HEK293 (cell line): Measurements from ENCODE around the gene MT1A.

Source experiments
- ELK4 ChIP-seq: IDR thresholded peaks from 2 replicates; pipeline ENCODE4 v1.6.1; 2011; ENCODE audit warnings: mild to moderate bottlenecking, low read depth, low read length, borderline replicate concordance
- GLI4 ChIP-seq: fragments of 450-650 bp; formaldehyde crosslinking; IDR thresholded peaks from 2 replicates; pipeline ENCODE4 v1.5.1; 2016; ENCODE audit warnings: missing biosample characterization, missing genetic modification characterization
- GLIS2 ChIP-seq: fragments of 450-650 bp; formaldehyde crosslinking; IDR thresholded peaks from 2 replicates; pipeline ENCODE4 v1.5.1; 2016; ENCODE audit warnings: missing biosample characterization, missing genetic modification characterization
- HIC1 ChIP-seq: fragments of 450-650 bp; formaldehyde crosslinking; IDR thresholded peaks from 2 replicates; pipeline ENCODE4 v1.5.1; 2016; ENCODE audit warnings: missing biosample characterization, missing genetic modification characterization
- IKZF3 ChIP-seq: fragments of 450-650 bp; IDR thresholded peaks from 2 replicates; pipeline ENCODE4 v1.5.0; 2018; ENCODE audit warnings: missing biosample characterization, mild to moderate bottlenecking, missing genetic modification characterization, moderate library complexity
- INSM2 ChIP-seq: fragments of 450-650 bp; formaldehyde crosslinking; IDR thresholded peaks from 2 replicates; pipeline ENCODE4 v1.5.1; 2016; ENCODE audit warnings: missing biosample characterization, missing genetic modification characterization
- MYNN ChIP-seq: fragments of 450-650 bp; formaldehyde crosslinking; IDR thresholded peaks from 2 replicates; pipeline ENCODE4 v1.5.1; 2016; ENCODE audit warnings: missing biosample characterization, missing genetic modification characterization, borderline replicate concordance
- PRDM1 ChIP-seq: fragments of 450-650 bp; formaldehyde crosslinking; IDR thresholded peaks from 2 replicates; pipeline ENCODE4; 2016; ENCODE audit warnings: missing biosample characterization, missing genetic modification characterization
- PRDM4 ChIP-seq: fragments of 450-650 bp; formaldehyde crosslinking; IDR thresholded peaks from 2 replicates; pipeline ENCODE4 v1.5.1; 2017; ENCODE audit warnings: missing biosample characterization, missing genetic modification characterization
- SCRT1 ChIP-seq: fragments of 450-650 bp; formaldehyde crosslinking; IDR thresholded peaks from 2 replicates; pipeline ENCODE4 v1.5.1; 2016; ENCODE audit warnings: missing biosample characterization, missing genetic modification characterization, borderline replicate concordance
- SP7 ChIP-seq: fragments of 450-650 bp; formaldehyde crosslinking; IDR thresholded peaks from 2 replicates; pipeline ENCODE4 v1.5.1; 2016; ENCODE audit warnings: missing biosample characterization, missing genetic modification characterization
- ZBTB49 ChIP-seq: fragments of 450-650 bp; formaldehyde crosslinking; IDR thresholded peaks from 2 replicates; pipeline ENCODE4 v1.5.1; 2016; ENCODE audit warnings: missing biosample characterization, missing genetic modification characterization, low read depth
- ZBTB6 ChIP-seq: fragments of 450-650 bp; formaldehyde crosslinking; IDR thresholded peaks from 2 replicates; pipeline ENCODE4 v1.5.1; 2017; ENCODE audit warnings: missing biosample characterization, missing genetic modification characterization
- ZFP41 ChIP-seq: fragments of 450-650 bp; formaldehyde crosslinking; IDR thresholded peaks from 2 replicates; pipeline ENCODE4 v1.5.1; 2016; ENCODE audit warnings: missing biosample characterization, missing genetic modification characterization, borderline replicate concordance
- ZNF112 ChIP-seq: fragments of 450-650 bp; formaldehyde crosslinking; IDR thresholded peaks from 2 replicates; pipeline ENCODE4 v1.5.0; 2017; ENCODE audit warnings: missing biosample characterization, missing genetic modification characterization
- ZNF146 ChIP-seq: fragments of 450-650 bp; formaldehyde crosslinking; IDR thresholded peaks from 2 replicates; pipeline ENCODE4 v1.5.1; 2016; ENCODE audit warnings: missing biosample characterization, missing genetic modification characterization
- ZNF157 ChIP-seq: fragments of 450-650 bp; formaldehyde crosslinking; IDR thresholded peaks from 2 replicates; pipeline ENCODE4 v1.5.1; 2016; ENCODE audit warnings: missing biosample characterization, missing genetic modification characterization
- ZNF18 ChIP-seq: fragments of 450-650 bp; formaldehyde crosslinking; IDR thresholded peaks from 2 replicates; pipeline ENCODE4 v1.5.1; 2016; ENCODE audit warnings: missing biosample characterization, missing genetic modification characterization
- ZNF214 ChIP-seq: fragments of 450-650 bp; formaldehyde crosslinking; IDR thresholded peaks from 2 replicates; pipeline ENCODE4 v1.5.1; 2017; ENCODE audit warnings: missing biosample characterization, mild to moderate bottlenecking, missing genetic modification characterization, borderline replicate concordance
- ZNF404 ChIP-seq: fragments of 450-650 bp; formaldehyde crosslinking; IDR thresholded peaks from 2 replicates; pipeline ENCODE4 v1.5.1; 2017; ENCODE audit warnings: missing biosample characterization, missing genetic modification characterization
- ZNF555 ChIP-seq: fragments of 450-650 bp; formaldehyde crosslinking; conservative IDR thresholded peaks from 2 replicates; pipeline ENCODE4 v1.5.1; 2017; ENCODE audit warnings: missing biosample characterization, mild to moderate bottlenecking, missing genetic modification characterization, inconsistent platforms
- ZNF558 ChIP-seq: fragments of 450-650 bp; formaldehyde crosslinking; IDR thresholded peaks from 2 replicates; pipeline ENCODE4 v1.5.1; 2016; ENCODE audit warnings: missing biosample characterization, missing genetic modification characterization
- ZNF560 ChIP-seq: fragments of 450-650 bp; formaldehyde crosslinking; IDR thresholded peaks from 2 replicates; pipeline ENCODE4 v1.5.1; 2017; ENCODE audit warnings: missing biosample characterization, missing genetic modification characterization, borderline replicate concordance
- ZNF561 ChIP-seq: fragments of 450-650 bp; IDR thresholded peaks from 2 replicates; pipeline ENCODE4 v1.5.1; 2018; ENCODE audit warnings: missing biosample characterization, missing genetic modification characterization, borderline replicate concordance
- ZNF600 ChIP-seq: fragments of 450-650 bp; formaldehyde crosslinking; IDR thresholded peaks from 2 replicates; pipeline ENCODE4 v1.5.1; 2016; ENCODE audit warnings: missing biosample characterization, missing genetic modification characterization
- ZNF677 ChIP-seq: fragments of 450-650 bp; IDR thresholded peaks from 2 replicates; pipeline ENCODE4 v1.5.0; 2018; ENCODE audit warnings: missing biosample characterization, mild to moderate bottlenecking, missing genetic modification characterization, moderate library complexity
- ZSCAN23 ChIP-seq: fragments of 450-650 bp; formaldehyde crosslinking; IDR thresholded peaks from 2 replicates; pipeline ENCODE4 v1.5.1; 2016; ENCODE audit warnings: missing biosample characterization, missing genetic modification characterization

The MT1A gene

GRCh38 chr16:56681939-56682702 is 43.7 kb downstream of the MT1A start, which contains the start of gene MT1X (continued):
- TF ChIP-seq ELK4 (no peak), ZNF677 (tag by site-specific recombination) (no peak), ZBTB6 (no peak), ZNF558 (tag by site-specific recombination) (no peak), ZNF560 (tag by site-specific recombination) (no peak), SCRT1 (tag by site-specific recombination) (no peak), ZNF561 (tag by site-specific recombination) (0 out of 2 replicates have a peak, but pooled peaks have one; percentile 24), ZFP41 (no peak), ZNF146 (tag by site-specific recombination) (no peak), INSM2 (tag by site-specific recombination) (no peak), GLI4 (tag by site-specific recombination) (no peak), IKZF3 (no peak), SP7 (0 out of 2 replicates have a peak, but pooled peaks have one; percentile 26), ZSCAN23 (tag by site-specific recombination) (no peak), ZNF112 (no peak), ZNF404 (tag by site-specific recombination) (no peak), ZBTB49 (tag by site-specific recombination) (no peak), ZNF214 (no peak), HIC1 (0 out of 2 replicates have a peak, but pooled peaks have one; percentile 23), PRDM4 (no peak), ZNF157 (tag by site-specific recombination) (no peak), GLIS2 (tag by site-specific recombination) (peak; percentile 24; the same call in 1 of the 2 replicates), ZNF555 (no peak), MYNN (tag by site-specific recombination) (no peak), ZNF600 (tag by site-specific recombination) (no peak), ZNF18 (tag by site-specific recombination) (no peak), PRDM1 (tag by site-specific recombination) (no peak)
